ENCODE measurements around the gene KLF16. TPM values are rescaled to one million over a fixed set of nuclear protein-coding genes. Genes with fewer than 3 reads are reported as not detected.
A peak's percentile ranks its signal among the peaks of the same experiment; 100 is the strongest.

The KLF16 gene
- total and polyA plus RNA-seq, 9 of the 15 experiments (the other 6 are each of a cell fraction or from before 2014, with no cell fraction given): 0.04 to 60.4 (median 6.8) TPM

DNA sequence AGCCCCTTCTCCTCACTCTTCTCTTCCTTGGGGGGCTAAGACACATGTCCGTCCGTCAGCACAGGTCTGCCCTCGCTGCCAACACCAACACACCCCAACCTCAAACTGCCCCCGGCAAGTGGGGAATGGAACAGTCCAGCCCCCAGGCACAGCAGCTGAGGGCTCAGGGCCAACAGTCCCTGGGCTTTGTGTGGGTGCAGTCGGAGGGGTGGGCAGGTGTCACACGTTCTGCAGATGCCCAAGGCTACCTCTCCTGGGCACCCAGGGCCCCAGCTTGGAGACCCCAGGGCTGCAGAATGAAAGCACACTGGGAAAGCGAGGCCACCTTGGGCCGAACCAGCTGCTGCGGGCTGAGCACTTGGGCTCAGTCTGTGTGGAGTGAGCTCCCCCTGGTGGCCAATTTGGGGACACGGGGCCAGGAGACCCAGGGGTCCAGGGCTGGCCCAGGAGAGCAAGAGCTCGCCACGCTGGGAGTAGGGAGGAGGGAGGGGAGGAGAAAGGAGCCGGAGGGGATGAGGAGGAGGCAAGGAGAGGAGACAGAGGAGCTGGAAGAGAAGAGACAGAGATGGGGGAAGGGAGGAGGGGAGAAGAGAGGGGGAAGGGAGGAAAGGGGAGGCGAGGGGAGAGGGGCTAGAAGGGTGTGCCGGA is 37.3 kb downstream of the KLF16 start (continued):
- TF ChIP-seq ZBTB7A (IDR thresholded peaks at IDR 0.05; ENCODE audit: borderline replicate concordance, control insufficient read depth, low read depth, low read length) (peak; percentile 95), ZNF584 (CRISPR knock-in tag; IDR thresholded peaks at IDR 0.05; ENCODE audit: low read depth) (no peak), NRF1 (conservative IDR thresholded peaks at IDR 0.05 in 1 of 2, IDR thresholded peaks at IDR 0.05 in 1 of 2) (no peak), RAD51 (IDR thresholded peaks at IDR 0.05; ENCODE audit: borderline replicate concordance, low read depth) (no peak), HIVEP1 (CRISPR knock-in tag; IDR thresholded peaks at IDR 0.05) (no peak), ZBTB8A (IDR thresholded peaks at IDR 0.05; ENCODE audit: partially characterized antibody) (no peak), MIER1 (IDR thresholded peaks at IDR 0.05; ENCODE audit: low read depth) (no peak), JUND (IDR thresholded peaks at IDR 0.05; ENCODE audit: borderline replicate concordance, low read depth, low read length) (no peak), JUND (tag; IDR thresholded peaks at IDR 0.05; ENCODE audit: borderline replicate concordance, low read depth, low read length) (no peak; the same call in 2 of the 3 replicates), XRCC5 (IDR thresholded peaks at IDR 0.05; ENCODE audit: low read depth, low read length) (peak; percentile 52; the same call in 1 of the 2 replicates), NCOA2 (IDR thresholded peaks at IDR 0.05; ENCODE audit: partially characterized antibody in 2 of 2) (no peak), TEAD4 (IDR thresholded peaks at IDR 0.05; ENCODE audit: low read length) (no peak), TEAD4 (CRISPR knock-in tag; IDR thresholded peaks at IDR 0.05; ENCODE audit: borderline replicate concordance) (no peak), POLR2G (IDR thresholded peaks at IDR 0.05; ENCODE audit: low read depth, low read length) (peak; percentile 67), ZSCAN29 (IDR thresholded peaks at IDR 0.05) (no peak), FOXA3 (CRISPR knock-in tag; conservative IDR thresholded peaks at IDR 0.05 in 1 of 2, IDR thresholded peaks at IDR 0.05 in 1 of 2) (no peak), TSC22D4 (tag; IDR thresholded peaks at IDR 0.05) (no peak)
- TF ChIP-seq, protein P1, sequence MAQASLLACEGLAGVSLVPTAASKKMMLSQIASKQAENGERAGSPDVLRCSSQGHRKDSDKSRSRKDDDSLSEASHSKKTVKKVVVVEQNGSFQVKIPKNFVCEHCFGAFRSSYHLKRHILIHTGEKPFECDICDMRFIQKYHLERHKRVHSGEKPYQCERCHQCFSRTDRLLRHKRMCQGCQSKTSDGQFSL (CRISPR knock-in tag; IDR thresholded peaks at IDR 0.05): no peak
- TF ChIP-seq, protein P1 (tag; IDR thresholded peaks at IDR 0.05): no peak
- TF ChIP-seq, protein P2, sequence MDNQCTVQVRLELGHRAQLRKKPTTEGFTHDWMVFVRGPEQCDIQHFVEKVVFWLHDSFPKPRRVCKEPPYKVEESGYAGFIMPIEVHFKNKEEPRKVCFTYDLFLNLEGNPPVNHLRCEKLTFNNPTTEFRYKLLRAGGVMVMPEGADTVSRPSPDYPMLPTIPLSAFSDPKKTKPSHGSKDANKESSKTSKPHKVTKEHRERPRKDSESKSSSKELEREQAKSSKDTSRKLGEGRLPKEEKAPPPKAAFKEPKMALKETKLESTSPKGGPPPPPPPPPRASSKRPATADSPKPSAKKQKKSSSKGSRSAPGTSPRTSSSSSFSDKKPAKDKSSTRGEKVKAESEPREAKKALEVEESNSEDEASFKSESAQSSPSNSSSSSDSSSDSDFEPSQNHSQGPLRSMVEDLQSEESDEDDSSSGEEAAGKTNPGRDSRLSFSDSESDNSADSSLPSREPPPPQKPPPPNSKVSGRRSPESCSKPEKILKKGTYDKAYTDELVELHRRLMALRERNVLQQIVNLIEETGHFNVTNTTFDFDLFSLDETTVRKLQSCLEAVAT (IDR thresholded peaks at IDR 0.05): peak; percentile 34 to 72; a peak in 2 of 4 replicates
